Activated CD8-positive, alpha-beta memory T cell treated with anti-CD3 and anti-CD28 coated beads for 4 hours (primary cell): ENCODE data around the gene MIEF2.
A peak's percentile ranks its signal among the peaks of the same experiment; 100 is the strongest.
"Not testable (repeated sequence)": the region's sequence is repeated elsewhere in the genome, so short reads cannot be mapped to it uniquely, and the experiment has no call there.

ENCODE experiments used
- DNase-seq, 2 donors: peaks; one replicate each; pipeline ENCODE4 v3.0.0-alpha.2; 2020; ENCODE audit warnings: low read depth in 2 of 2

The MIEF2 gene

DNA sequence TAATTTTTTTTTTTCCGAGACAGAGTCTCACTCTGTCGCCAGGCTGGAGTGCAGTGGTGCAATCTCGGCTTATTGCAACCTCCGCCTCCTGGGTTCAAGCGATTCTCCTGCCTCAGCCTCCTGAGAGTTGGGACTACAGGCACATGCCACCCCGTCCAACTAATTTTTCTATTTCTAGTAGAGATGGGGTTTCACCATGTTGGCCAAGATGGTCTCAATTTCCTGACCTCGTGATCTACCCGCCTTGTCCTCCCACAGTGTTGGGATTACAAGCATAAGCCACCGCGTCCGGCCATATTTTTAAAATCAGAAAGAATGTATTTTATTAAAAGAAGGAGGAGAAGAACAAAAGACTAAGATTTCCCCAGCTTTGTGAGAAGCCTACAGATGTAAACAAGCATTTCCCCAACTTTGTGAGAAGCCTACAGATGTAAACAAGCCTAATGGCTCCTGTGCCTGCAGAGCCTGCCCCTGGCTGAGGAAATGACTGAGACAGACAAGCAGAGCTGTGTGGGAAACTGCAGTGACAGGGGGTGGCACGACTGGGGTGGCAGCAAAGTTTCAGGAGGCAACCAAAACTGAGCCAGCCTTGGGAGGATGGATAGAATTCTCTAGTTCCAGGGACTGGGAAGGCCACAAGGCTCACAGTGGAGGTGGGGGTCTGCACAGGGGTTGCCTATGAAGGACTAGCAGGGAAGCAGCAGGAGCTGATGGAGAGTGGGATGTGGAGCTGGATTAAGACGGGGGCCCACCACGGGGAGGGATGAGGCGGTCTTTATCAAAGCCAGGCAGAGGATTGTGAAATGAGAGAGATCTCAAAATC lies 31.5 kb downstream of the MIEF2 start:
- DNase-seq = no peak

DNA sequence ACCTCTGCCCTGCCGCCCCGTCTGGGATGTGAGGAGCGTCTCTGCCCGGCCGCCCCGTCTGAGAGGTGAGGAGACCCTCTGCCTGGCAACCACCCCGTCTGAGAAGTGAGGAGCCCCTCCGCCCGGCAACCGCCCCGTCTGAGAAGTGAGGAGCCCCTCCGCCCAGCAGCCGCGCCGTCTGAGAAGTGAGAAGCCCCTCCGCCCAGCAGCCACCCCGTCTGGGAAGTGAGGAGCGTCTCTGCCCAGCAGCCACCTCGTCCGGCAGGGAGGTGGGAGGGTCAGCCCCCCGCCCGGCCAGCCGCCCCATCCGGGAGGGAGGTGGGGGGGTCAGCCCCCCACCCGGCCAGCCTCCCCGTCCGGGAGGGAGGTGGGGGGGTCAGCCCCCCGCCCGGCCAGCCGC lies 37.6 kb downstream of the MIEF2 start:
- DNase-seq = not testable (repeated sequence)

DNA sequence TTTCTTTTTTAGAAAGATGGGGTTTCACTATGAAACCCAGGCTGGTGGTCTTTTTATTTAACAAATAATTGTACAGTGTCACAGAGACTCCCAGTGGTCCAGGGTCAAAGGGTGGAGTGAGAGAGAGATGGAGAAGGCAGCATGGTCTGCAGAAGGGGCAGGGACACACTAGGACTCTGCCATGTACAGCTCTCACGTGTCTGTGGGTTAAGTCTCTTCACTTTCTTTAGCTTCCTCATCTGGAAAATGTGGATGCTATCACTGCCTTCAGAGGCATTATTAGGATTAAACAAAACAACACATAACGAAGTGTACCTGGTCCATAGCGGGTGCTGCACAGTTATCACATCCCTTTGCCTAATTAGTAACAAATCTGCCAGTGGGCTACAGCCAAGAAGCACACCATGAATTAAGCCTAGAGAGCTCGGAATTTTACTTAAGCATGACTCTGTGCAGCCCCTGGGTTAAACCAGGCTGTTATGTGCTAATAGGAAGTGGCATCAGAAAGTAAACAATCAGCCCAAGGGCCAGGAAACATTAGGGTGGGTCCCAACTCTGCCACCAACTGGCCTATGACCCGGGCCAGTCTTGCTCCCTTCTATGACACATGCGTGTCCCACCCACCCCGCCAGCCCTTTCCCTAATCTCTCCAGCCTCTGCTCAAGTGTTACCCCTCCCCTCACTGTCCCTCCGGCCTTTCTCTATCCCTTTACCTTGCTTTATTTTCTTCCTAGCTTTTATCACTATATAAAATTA lies 40.4 kb downstream of the MIEF2 start:
- no peak for DNase-seq

DNA sequence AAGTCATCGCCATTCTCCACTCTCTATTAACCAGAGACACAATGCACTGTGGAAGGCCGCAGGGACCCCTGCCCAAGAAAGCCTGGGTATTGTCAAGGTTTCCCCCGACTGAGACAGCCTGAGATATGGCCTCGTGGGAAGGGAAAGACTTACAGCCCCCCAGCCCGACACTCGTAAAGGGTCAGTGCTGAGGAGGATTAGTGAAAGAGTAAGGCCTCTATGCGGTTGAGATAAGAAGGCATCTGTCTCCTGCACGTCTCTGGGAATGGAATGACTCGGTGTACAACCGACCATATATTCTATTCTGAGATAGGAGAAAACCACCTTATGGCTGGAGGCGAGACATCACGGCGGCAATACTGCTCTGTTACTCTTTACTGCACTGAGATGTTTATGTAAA lies 42.7 kb downstream of the MIEF2 start:
- DNase-seq = not testable (repeated sequence)

DNA sequence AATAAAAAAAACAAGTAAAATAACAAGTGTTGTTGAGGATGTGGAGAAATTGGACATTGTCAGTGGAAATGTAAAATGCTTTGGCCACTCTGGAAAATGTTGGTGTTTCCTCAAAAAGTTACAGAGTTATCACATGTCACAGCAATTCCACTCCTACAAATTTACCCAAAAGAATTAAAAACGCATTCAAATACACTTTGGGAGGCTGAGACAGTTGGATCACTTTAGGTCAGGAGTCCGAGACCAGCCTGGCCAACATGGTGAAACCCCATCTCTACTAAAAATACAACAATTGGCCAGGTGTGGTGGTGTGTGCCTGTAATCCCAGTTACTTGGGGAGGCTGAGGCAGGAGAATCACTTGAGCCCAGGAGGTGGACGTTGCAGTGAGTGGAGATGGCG lies 48.7 kb downstream of the MIEF2 start:
- DNase-seq = no peak

DNA sequence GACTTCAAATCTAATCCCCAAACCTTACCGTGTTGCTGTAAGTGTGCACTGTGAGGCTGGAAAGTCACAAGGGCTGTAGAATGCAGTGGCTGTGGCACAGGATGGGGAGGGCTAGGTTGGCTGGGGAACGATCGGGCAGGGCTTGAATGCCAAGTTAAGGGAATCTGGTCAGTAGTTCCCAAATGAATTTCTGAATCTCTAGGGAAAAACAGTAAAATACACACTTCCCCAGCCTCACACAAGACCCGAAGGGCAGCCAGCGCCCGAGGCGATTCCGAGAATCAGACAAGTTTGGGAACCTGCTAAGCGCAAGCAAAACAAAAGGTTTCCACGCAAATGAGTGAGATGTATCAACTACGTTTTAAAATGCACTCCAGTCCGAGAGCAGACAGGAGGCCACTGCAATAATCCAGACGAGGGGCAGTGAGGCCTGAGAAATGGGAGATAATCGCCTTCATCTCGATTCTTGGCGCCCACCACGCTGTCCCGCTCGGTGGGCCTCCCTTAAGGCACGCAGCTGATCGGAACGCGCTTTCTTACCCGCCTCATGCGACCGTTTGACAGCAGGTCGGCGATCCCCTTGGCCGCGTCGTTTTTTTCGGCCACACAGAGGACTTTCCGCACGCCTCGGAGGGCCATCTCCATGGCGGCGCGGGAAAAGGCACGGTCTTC lies 53.7 kb downstream of the MIEF2 start:
- DNase-seq = no peak

DNA sequence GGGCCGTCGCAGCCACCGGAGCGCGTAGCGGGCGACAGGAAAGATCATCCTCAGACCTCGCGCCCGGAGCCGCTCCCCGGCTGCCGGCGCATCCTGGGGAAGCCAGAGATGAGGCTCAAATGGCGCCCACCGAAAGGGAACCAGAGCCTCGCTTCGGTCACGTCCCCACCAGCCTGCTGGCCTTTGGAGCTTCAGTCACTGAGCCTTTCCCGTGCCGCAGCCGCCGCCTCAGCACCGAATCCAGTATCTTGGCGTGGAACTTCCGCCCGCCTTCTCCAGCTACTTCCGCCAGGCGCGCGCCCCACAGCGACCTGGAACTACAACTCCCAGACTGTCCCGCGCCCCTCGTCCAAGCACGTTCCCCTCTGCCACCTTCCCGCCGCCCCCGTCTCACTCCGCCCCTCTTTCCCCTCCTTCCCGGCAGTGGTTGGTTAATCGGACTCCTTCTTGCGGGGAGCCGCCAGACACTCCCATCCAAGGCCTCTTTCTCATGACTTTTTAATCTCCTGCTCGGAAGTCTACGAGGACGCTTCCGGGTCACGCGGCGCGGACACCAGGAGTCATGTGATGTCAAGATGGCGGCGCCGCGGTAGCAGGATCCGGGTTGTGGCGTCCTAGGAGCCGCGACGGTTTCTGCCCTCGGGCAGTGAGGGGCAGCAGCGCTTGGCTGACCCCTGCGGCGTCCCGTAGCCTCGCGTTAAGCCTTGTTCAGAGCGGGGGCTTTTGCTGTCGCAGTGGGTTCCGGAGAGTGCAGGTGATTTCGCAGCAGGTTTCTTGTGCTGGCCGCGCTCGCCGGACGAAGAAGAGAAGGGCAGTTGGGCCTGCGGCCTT lies 54.5 kb downstream of the MIEF2 start, which contains the start of the genes SMCR8 and TOP3A:
TSS of gene SMCR8 (plus strand) at position 563 of the 831 bp plus-strand sequence. CDS start 497 bp downstream, outside the sequence.
TSS of gene TOP3A (minus strand) at position 264 of the 831 bp plus-strand sequence. CDS start at position 48, 216 bp downstream.
- DNase-seq = peak; percentile 94 to 97

DNA sequence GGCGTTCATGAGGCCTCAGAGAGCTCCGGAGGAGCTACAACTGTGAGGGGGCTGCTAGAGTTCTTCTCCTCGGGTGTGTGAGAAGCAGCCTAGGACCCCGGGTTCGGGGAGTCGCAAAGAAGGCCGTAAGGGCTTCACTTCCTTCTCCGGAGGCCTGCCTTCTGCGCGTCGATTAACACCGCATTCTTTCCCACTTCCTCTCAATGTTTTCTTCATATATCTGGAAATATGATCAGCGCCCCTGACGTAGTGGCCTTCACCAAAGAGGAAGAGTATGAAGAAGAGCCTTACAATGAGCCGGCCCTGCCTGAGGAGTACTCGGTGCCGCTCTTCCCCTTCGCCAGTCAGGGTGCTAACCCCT lies 55.1 kb downstream of the MIEF2 start:
- DNase-seq = no peak

DNA sequence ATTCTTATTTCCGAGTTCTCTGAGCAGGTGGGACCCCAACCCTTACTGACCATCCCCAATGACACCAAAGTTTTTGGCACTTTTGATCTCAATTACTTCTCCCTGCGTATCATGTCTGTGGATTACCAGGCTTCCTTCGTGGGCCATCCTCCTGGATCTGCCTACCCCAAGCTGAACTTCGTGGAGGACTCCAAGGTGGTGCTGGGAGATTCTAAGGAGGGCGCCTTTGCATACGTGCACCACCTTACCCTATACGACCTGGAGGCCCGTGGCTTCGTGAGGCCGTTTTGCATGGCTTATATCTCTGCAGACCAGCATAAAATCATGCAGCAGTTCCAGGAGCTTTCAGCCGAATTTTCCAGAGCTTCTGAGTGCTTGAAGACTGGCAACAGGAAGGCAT lies 55.5 kb downstream of the MIEF2 start:
- DNase-seq = no peak
